Activated T-helper 2 cell treated with anti-CD3 and anti-CD28 coated beads, Interferon-gamma antibody, Interleukin-2, Interleukin-4, amounts not matched to agents 10 μg/mL and 5 μg/mL and 100 μg/mL, durations not matched to agents 14 hours and 24 hours and 36 hours (primary cell): ENCODE data around the gene ZNF774. TPM values are rescaled to one million over a fixed set of nuclear protein-coding genes. Genes with fewer than 3 reads are reported as not detected.

Experiments used
- DNase-seq: peaks from one replicate; pipeline ENCODE4 v3.0.0; 2021; ENCODE audit warnings: low spot score
- H3K27ac Mint-ChIP-seq: one replicate; pipeline ENCODE4 v1.8.0; 2021; ENCODE audit warnings: mixed read lengths
- H3K27me3 Mint-ChIP-seq: one replicate; pipeline ENCODE4 v1.8.0; 2021; ENCODE audit warnings: low read depth, mixed read lengths
- H3K36me3 Mint-ChIP-seq: one replicate; pipeline ENCODE4 v1.8.0; 2021; ENCODE audit warnings: low read depth, mixed read lengths
- H3K4me1 Mint-ChIP-seq: one replicate; pipeline ENCODE4 v1.8.0; 2021; ENCODE audit warnings: low read depth, mixed read lengths
- H3K4me3 Mint-ChIP-seq: one replicate; pipeline ENCODE4 v1.8.0; 2021; ENCODE audit warnings: low read depth, mild to moderate bottlenecking, moderate library complexity, mixed read lengths
- H3K9me3 Mint-ChIP-seq: one replicate; pipeline ENCODE4 v1.8.0; 2021; ENCODE audit warnings: mixed read lengths
- intact Hi-C: fragments of 100-400 bp; cut with micrococcal nuclease; formaldehyde crosslinking; loops from one replicate; pipeline ENCODE4 v1.15.1; 2023
- total RNA-seq: library from RNA; stranded (reverse); gene quantifications from 2 replicates; pipeline ENCODE4 v1.2.3, GENCODE V29; 2022

ZNF774 gene
- total RNA-seq, 1 donor from 2014 or later = 2.7 TPM

- Mint-ChIP-seq H3K27ac (no peak overlapping the region), H3K9me3 (peaks cover 32% of the 10 kb centered on the region), H3K4me3 (no peak overlapping the region), H3K36me3 (peaks cover 37% of the 10 kb centered on the region), H3K27me3 (no peaks in the 10 kb centered on the region), H3K4me1 (peaks cover 36% of the 10 kb centered on the region)
- intact Hi-C loops = no loop called here
- DNase-seq = no peak
These were observed 27.2 kb downstream of the ZNF774 start for GRCh38 chr15:90379263-90379662.

DNA sequence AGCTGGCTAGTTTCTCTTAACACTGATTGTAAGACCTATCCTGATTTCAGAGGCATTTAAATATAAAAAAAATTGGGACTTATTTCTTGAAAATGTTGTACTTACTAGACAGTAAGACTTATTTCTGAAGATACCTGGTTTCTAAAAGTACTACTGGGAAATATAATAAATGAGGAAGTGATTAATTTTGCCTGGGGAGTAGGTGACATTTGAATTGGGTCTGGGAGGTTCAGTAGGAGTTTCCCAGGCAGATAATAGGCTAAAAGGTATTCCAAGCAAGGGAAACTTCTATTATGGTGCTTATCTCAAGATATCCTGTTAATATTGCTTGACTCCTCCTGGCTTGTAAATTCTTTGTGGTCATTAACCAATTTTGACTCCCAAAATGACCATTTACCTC, 29.4 kb downstream of the ZNF774 start:
- Mint-ChIP-seq H3K4me3 (no peak overlapping the region), H3K27ac (no peak overlapping the region), H3K27me3 (no peaks in the 10 kb centered on the region), H3K4me1 (peaks cover 27% of the 10 kb centered on the region), H3K9me3 (peaks cover 23% of the 10 kb centered on the region), H3K36me3 (peaks cover 26% of the 10 kb centered on the region)
- intact Hi-C loops = no loop called here
- no peak for DNase-seq

- peaks cover 19% of the 10 kb centered on the region for H3K36me3 Mint-ChIP-seq
- peaks cover 19% of the 10 kb centered on the region for H3K4me1 Mint-ChIP-seq
- H3K9me3 Mint-ChIP-seq = peaks cover 21% of the 10 kb centered on the region
- intact Hi-C loops = no loop called here
- H3K27ac Mint-ChIP-seq = no peak overlapping the region
- no peak overlapping the region for H3K4me3 Mint-ChIP-seq
- H3K27me3 Mint-ChIP-seq = no peaks in the 10 kb centered on the region
- DNase-seq = no peak
These were observed 30.2 kb downstream of the ZNF774 start for GRCh38 chr15:90382320-90382719.

DNA sequence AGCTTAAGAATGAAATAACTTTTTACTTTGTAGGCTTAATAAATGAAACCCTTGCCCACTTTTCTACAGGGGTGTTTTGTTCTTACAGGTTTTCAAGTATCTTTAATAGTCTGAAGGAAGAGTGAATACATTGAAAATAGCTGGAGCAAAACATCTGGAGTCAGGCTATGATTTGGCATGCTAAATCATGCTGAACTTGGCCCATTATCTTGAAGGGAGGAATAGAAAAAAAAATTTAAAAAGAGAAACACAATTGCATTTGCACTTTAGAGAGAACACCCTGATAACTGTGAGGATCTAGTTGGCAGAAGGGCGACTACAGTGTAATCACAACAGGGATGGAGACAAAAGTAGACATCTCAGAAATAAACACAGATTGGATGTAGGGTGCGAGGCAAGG, 34.1 kb downstream of the ZNF774 start:
- H3K4me3 Mint-ChIP-seq = peak overlapping the region; percentile 53
- H3K36me3 Mint-ChIP-seq = peaks cover 23% of the 10 kb centered on the region
- DNase-seq = no peak
- no peaks in the 10 kb centered on the region for H3K27me3 Mint-ChIP-seq
- H3K4me1 Mint-ChIP-seq = peaks cover 25% of the 10 kb centered on the region
- H3K27ac Mint-ChIP-seq = peak overlapping the region; percentile 48
- H3K9me3 Mint-ChIP-seq = no peaks in the 10 kb centered on the region
- intact Hi-C loops = no loop called here

- peak; percentile 96 for DNase-seq
- peak within 1 kb of the TSS; percentile 95 for H3K27ac Mint-ChIP-seq
- intact Hi-C loops = loop anchor here (1.0 to 2.0 kb wide), 3 partner anchors 10 to 35 kb away; partner anchors contain the start of gene ZNF774
- H3K9me3 Mint-ChIP-seq = no peaks in the 10 kb centered on the region
- H3K36me3 Mint-ChIP-seq = peaks cover 36% of the 10 kb centered on the region
- no peaks in the 10 kb centered on the region for H3K27me3 Mint-ChIP-seq
- peaks cover 33% of the 10 kb centered on the region for H3K4me1 Mint-ChIP-seq
- H3K4me3 Mint-ChIP-seq = peak within 1 kb of the TSS; percentile 93
These were observed 35.7 kb downstream of the ZNF774 start, which contains the start of gene IQGAP1 for GRCh38 chr15:90387534-90388461. Gene IQGAP1 (plus strand): TSS chr15:90388242. CDS start chr15:90388342, 100 bp downstream.

- intact Hi-C loops = loop anchor here (1.0 to 2.0 kb wide), 2 partner anchors 11 to 14 kb away; no protein-coding TSS in a partner anchor
- no peaks in the 10 kb centered on the region for H3K9me3 Mint-ChIP-seq
- peak; percentile 66 for DNase-seq
- peak overlapping the region; percentile 95 for H3K27ac Mint-ChIP-seq
- no peaks in the 10 kb centered on the region for H3K27me3 Mint-ChIP-seq
- H3K36me3 Mint-ChIP-seq = peaks cover 45% of the 10 kb centered on the region
- H3K4me3 Mint-ChIP-seq = peak overlapping the region; percentile 93
- H3K4me1 Mint-ChIP-seq = peaks cover 39% of the 10 kb centered on the region
These were observed 36.6 kb downstream of the ZNF774 start for GRCh38 chr15:90388462-90389380.

GRCh38 chr15:90389513-90389912, 37.4 kb downstream of the ZNF774 start:
- intact Hi-C loops = loop anchor here (2.0 kb wide), 1 partner anchor 13 kb away; no protein-coding TSS in a partner anchor
- peaks cover 43% of the 10 kb centered on the region for H3K4me1 Mint-ChIP-seq
- H3K36me3 Mint-ChIP-seq = peaks cover 51% of the 10 kb centered on the region
- H3K9me3 Mint-ChIP-seq = no peaks in the 10 kb centered on the region
- peak overlapping the region; percentile 67 for H3K27ac Mint-ChIP-seq
- DNase-seq = no peak
- no peaks in the 10 kb centered on the region for H3K27me3 Mint-ChIP-seq
- peak overlapping the region; percentile 93 for H3K4me3 Mint-ChIP-seq

DNA sequence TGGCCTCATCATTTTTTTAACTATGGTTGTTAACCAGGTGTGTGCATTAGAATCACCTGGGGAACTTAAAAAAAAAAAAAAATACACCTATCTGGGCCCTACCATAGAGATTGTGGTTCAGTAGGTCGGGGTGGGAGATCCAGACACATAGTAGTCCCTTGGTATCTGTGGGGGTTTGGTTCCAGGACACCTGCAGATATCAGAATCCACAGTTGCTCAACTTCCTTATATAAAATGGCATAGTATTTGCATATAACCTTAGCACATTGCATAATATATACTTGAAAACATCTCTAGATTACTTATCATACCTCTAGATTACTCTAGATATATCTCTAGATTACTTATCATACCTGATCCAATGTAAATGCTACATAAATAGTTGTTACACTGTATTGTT, 41.0 kb downstream of the ZNF774 start:
- DNase-seq = no peak
- Mint-ChIP-seq H3K4me1 (peaks cover 57% of the 10 kb centered on the region), H3K9me3 (no peaks in the 10 kb centered on the region), H3K36me3 (peaks cover 67% of the 10 kb centered on the region), H3K4me3 (no peak overlapping the region), H3K27ac (no peak overlapping the region), H3K27me3 (no peaks in the 10 kb centered on the region)
- intact Hi-C loops = no loop called here

GRCh38 chr15:90394074-90394473, 42.0 kb downstream of the ZNF774 start:
- Mint-ChIP-seq H3K27me3 (no peaks in the 10 kb centered on the region), H3K9me3 (no peaks in the 10 kb centered on the region), H3K27ac (no peak overlapping the region), H3K36me3 (peaks cover 65% of the 10 kb centered on the region), H3K4me3 (no peak overlapping the region), H3K4me1 (peaks cover 55% of the 10 kb centered on the region)
- intact Hi-C loops = no loop called here
- no peak for DNase-seq

DNA sequence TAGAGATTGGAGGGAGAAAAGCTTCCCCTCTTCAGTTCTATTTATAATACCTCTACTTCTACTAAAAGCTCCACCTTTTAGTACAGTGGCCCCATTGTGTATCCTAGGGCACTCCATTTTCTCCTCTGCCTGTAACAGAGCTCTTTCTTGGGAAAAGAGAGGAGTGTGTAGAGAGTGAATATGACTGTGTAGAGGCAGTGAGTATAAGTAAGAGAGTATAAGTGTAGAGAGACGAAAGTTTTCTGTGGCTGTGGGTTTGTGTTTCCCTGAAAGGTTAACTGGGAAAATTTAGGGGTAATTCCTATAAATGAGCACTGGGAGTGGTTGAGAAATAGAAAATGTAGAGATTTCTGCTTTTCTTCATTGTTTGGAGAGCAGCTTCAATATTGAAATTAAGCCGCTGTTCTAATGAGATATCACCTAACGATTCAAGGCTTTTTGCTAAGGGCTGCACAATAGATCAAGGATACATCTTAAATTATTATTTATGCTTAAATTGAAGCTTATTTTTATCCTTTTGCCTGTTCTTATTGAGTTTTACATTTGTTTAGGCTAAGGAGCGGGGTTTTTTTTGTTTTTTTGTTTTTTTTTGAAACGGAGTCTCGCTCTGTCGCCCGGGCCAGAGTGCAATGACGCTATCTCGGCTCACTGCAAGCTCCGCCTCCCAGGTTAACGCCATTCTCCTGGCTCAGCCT, 42.8 kb downstream of the ZNF774 start:
- H3K4me1 Mint-ChIP-seq = peaks cover 56% of the 10 kb centered on the region
- no peak overlapping the region for H3K4me3 Mint-ChIP-seq
- peaks cover 63% of the 10 kb centered on the region for H3K36me3 Mint-ChIP-seq

DNA sequence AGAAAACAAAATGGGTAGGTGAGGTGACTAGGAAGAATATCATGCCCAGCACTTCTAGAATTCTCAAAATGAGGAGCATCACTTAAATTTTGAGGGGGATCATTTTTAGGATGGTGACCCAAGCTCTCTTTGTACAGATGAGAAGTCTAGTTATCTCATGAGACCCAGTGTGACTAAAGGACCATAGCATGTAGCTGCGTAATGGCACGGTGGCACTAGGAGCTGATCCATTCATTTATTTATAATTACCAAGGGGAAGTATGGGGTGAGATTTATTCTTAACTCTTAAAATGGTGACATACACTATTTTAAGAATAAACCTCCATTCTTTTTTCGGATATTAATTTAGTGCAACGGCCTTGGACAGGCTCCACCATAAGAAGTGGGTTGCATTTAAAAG, 44.2 kb downstream of the ZNF774 start:
- peak overlapping the region; percentile 19 for H3K27ac Mint-ChIP-seq
- peaks cover 58% of the 10 kb centered on the region for H3K4me1 Mint-ChIP-seq
- no peak for DNase-seq
- H3K27me3 Mint-ChIP-seq = no peaks in the 10 kb centered on the region
- peaks cover 49% of the 10 kb centered on the region for H3K36me3 Mint-ChIP-seq
- intact Hi-C loops = no loop called here
- H3K4me3 Mint-ChIP-seq = no peak overlapping the region
- no peaks in the 10 kb centered on the region for H3K9me3 Mint-ChIP-seq

More for the DNA sequence above, 42.8 kb downstream of the ZNF774 start:
- intact Hi-C loops = no loop called here
- Mint-ChIP-seq H3K27me3 (no peaks in the 10 kb centered on the region), H3K9me3 (no peaks in the 10 kb centered on the region), H3K27ac (peak overlapping the region; percentile 47)
- no peak for DNase-seq
